HUES6 (cell line): ENCODE data around the gene FAM185A.
"Not testable (repeated sequence)": the region's sequence is repeated elsewhere in the genome, so short reads cannot be mapped to it uniquely, and the experiment has no call there.

Experiments
- H3K27ac ChIP-seq: 2 replicates; pipeline ENCODE4 v1.7.0; 2013; ENCODE audit warnings: low read depth, mild to moderate bottlenecking, low read length, inconsistent platforms
- H3K27me3 ChIP-seq: 2 replicates; pipeline ENCODE4 v1.6.1; 2013; ENCODE audit warnings: low read length; ENCODE audit not compliant: control insufficient read depth, insufficient read depth
- H3K36me3 ChIP-seq: 2 replicates; pipeline ENCODE4 v1.6.1; 2013; ENCODE audit warnings: low read length; ENCODE audit not compliant: control insufficient read depth, insufficient read depth
- H3K4me1 ChIP-seq: 2 replicates; pipeline ENCODE4 v1.6.1; 2013; ENCODE audit warnings: low read length; ENCODE audit not compliant: control insufficient read depth, insufficient read depth
- H3K4me3 ChIP-seq: 2 replicates; pipeline ENCODE4 v1.5.1; 2013; ENCODE audit warnings: low read depth, low read length
- H3K9ac ChIP-seq: one replicate; pipeline ENCODE4 v1.6.1; 2013; ENCODE audit warnings: mild to moderate bottlenecking, low read length
- H3K9me3 ChIP-seq: 2 replicates; pipeline ENCODE4 v1.6.1; 2013; ENCODE audit warnings: low read depth, low read length; ENCODE audit not compliant: control insufficient read depth, insufficient read depth

FAM185A gene

GRCh38 chr7:102748605-102749444 is at the start of gene FAM185A:
Gene FAM185A (plus strand): TSS chr7:102748999. CDS start chr7:102749208, 209 bp downstream.
- H3K36me3 ChIP-seq, H3K27ac ChIP-seq, H3K9me3 ChIP-seq, H3K4me1 ChIP-seq, H3K27me3 ChIP-seq: not testable (repeated sequence)
- H3K4me3 ChIP-seq, result peak within 1 kb of the TSS; percentile 76
- H3K9ac ChIP-seq, result peak within 1 kb of the TSS; percentile 76

DNA sequence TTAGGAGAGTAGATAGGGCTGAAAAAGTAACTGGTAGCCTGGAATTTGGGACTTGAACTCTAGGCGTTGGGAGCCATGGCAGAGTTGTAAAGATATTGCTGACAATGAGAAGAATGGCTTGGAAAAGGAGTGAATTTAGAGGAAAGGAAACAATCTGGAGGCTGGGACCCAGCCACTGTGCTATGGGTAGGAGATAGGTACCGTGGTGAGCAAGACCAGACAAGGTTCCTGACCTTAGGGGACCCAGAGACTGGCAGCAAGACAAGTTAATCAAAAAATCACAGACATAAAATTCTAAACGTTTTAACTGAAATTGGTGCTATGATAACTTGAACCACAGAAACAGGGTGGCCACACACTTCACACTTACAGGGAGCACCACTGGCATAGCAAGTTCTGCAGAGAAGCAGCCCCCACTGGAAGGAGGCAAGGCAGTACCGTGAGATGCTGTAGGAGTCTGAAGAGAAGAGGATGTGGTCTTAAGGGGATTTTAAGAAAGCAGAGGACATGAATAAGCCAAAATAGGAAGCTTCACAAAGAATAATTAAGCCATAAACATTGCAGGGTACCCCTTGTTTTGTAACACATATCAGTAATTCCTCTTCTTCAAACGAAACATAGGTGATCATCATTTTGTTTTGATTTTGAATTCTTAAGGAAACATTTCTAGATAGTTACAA is 35.6 kb upstream of the FAM185A start:
- not testable (repeated sequence) for H3K36me3 ChIP-seq, H3K9ac ChIP-seq, H3K4me1 ChIP-seq, H3K27me3 ChIP-seq, H3K4me3 ChIP-seq, H3K9me3 ChIP-seq, H3K27ac ChIP-seq

GRCh38 chr7:102713691-102714080 is 35.1 kb upstream of the FAM185A start:
- not testable (repeated sequence) for H3K9ac ChIP-seq, H3K4me1 ChIP-seq, H3K4me3 ChIP-seq, H3K9me3 ChIP-seq, H3K27ac ChIP-seq, H3K36me3 ChIP-seq, H3K27me3 ChIP-seq

GRCh38 chr7:102714774-102715522 is 33.9 kb upstream of the FAM185A start:
- not testable (repeated sequence) for H3K9me3 ChIP-seq, H3K27me3 ChIP-seq, H3K36me3 ChIP-seq, H3K4me3 ChIP-seq, H3K27ac ChIP-seq, H3K9ac ChIP-seq, H3K4me1 ChIP-seq

DNA sequence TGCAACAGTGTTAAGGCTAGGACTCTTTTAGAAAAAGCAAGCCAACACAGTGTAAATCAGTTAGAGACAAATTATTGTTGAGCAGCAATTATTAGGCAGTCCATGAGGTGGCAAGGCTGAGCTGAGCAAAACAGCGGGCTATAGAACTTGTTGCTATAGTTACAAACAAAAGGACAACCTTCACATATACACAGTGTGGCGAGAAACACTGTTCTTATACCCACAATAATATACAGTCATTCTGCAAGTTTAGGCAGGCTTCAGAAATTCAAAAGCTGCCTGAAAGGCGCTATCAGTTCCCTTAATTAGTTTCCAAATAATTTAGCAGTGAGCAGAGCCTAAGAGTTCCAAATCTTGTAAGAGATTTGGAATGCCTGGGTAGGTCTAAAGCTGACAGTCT is 33.1 kb upstream of the FAM185A start:
- H3K4me1 ChIP-seq, H3K9ac ChIP-seq, H3K27me3 ChIP-seq, H3K36me3 ChIP-seq, H3K4me3 ChIP-seq, H3K9me3 ChIP-seq, H3K27ac ChIP-seq: not testable (repeated sequence)

DNA sequence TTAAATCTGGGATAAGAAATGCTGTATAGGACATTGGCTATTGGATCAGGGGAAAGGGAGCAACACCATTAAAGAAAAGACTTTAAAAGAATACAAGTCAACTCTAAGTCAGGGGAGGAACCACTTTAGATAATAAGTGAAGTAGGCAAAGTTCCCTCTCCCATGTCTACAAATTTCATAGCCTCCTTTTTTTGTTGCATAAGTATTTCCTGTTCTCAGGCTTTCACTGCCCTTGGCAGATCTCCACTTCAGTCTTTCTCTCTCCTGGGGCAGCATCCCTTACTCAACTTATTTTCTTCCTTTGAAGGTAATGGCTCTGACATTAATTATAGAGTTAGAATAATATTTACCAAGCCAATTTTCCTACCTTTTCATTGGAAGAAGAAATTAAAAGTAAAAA is 30.3 kb upstream of the FAM185A start:
- not testable (repeated sequence) for H3K27me3 ChIP-seq, H3K9me3 ChIP-seq, H3K27ac ChIP-seq, H3K36me3 ChIP-seq, H3K4me1 ChIP-seq, H3K9ac ChIP-seq, H3K4me3 ChIP-seq

DNA sequence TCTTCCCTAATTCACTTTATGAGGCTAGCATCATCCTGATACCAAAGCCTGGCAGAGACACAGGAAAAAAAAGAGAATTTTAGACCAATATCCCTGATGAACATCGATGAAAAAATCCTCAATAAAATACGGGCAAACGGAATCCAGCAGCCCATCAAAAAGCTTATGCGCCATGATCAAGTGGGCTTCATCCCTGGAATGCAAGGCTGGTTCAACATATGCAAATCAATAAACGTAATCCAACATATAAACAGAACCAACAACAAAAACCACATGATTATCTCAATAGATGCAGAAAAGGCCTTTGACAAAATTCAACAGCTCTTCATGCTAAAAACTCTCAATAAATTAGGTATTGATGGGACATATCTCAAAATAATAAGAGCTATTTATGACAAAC is 22.6 kb upstream of the FAM185A start:
- H3K4me3 ChIP-seq, H3K27me3 ChIP-seq, H3K9ac ChIP-seq, H3K9me3 ChIP-seq, H3K27ac ChIP-seq, H3K36me3 ChIP-seq, H3K4me1 ChIP-seq: not testable (repeated sequence)

DNA sequence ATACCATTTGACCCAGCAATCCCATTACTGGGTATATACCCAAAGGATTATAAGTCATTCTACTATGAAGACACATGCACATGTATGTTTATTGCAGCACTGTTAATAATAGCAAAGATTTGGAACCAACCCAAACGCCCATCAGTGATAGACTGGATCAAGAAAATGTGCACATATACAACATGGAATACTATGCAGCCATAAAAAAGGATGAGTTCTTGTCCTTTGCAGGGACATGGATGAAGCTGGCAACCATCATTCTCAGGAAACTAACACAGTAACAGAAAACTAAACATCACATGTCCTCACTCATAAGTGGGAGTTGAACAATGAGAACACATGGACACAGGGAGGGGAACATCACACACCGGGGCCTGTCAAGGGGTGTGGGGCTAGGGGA is 19.1 kb upstream of the FAM185A start:
- H3K36me3 ChIP-seq, H3K4me1 ChIP-seq, H3K4me3 ChIP-seq, H3K9me3 ChIP-seq, H3K27ac ChIP-seq, H3K9ac ChIP-seq, H3K27me3 ChIP-seq: not testable (repeated sequence)

- not testable (repeated sequence) for H3K36me3 ChIP-seq, H3K27me3 ChIP-seq, H3K4me3 ChIP-seq, H3K4me1 ChIP-seq, H3K27ac ChIP-seq, H3K9me3 ChIP-seq, H3K9ac ChIP-seq
Observed at GRCh38 chr7:102730431-102730830, 18.4 kb upstream of the FAM185A start.

DNA sequence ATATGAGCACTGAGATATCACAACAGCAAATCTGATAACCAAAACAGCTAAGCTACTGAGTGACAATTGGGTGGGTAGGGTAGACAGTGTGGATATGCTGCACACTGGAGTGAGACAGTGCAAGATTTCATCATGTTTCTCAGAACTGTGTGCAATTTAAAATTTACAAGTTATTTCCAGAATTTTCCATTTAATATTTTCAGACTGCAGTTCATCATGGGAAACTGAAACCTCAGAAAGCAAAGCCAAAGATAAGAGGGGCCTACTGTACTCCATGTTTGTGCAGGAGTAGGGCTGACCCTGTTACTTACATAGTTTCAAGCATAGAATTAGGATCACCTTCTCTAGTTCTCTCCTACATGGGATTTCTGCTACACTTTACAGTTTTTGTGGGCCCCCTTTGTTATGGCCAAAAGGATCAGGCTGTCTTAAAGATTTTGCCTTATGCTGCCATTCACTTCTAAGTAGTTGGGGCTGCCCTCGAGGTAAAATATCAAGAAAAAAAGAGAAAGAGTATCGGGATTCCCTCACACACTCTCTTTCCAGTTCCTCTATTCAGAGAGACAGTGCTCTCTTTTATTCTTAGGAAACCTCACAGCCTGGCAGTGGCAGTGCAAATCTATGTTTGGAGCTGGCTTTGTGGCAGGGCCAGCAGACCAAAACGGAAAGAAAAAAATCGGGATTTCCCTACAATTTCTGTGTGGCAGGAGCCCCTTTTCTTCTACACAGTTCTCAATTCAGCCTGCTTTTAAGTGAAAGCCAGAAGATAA is 6.6 kb upstream of the FAM185A start:
- not testable (repeated sequence) for H3K4me1 ChIP-seq, H3K9ac ChIP-seq, H3K36me3 ChIP-seq, H3K4me3 ChIP-seq, H3K27me3 ChIP-seq, H3K27ac ChIP-seq, H3K9me3 ChIP-seq

GRCh38 chr7:102743861-102744260 is 4.9 kb upstream of the FAM185A start:
- H3K27ac ChIP-seq, H3K9me3 ChIP-seq, H3K36me3 ChIP-seq, H3K27me3 ChIP-seq, H3K9ac ChIP-seq, H3K4me3 ChIP-seq, H3K4me1 ChIP-seq: not testable (repeated sequence)
